Breast epithelium (tissue), 4 donors: ENCODE measurements around the gene USP19. TPM values are rescaled to one million over a fixed set of nuclear protein-coding genes. Genes with fewer than 3 reads are reported as not detected.
A peak's percentile ranks its signal among the peaks of the same experiment; 100 is the strongest.

Source experiments
- DNase-seq, 2 donors: peaks; one replicate each; pipeline ENCODE4 v3.0.0-alpha.2; 2019; ENCODE audit warnings: low spot score in 2 of 2
- H3K27ac ChIP-seq, 2 donors: fragments of 200-600 bp; sonication (generic) in 1 of 2; one replicate each; pipeline ENCODE4 v1.5.1; 2016 to 2019; ENCODE audit warnings: mild to moderate bottlenecking in 1 of 2
- H3K27me3 ChIP-seq, 2 donors: fragments of 200-600 bp; sonication (generic) in 1 of 2; one replicate each; pipeline versions ENCODE4 v1.5.1 to v1.6.0; 2017 to 2019; ENCODE audit warnings: control low read depth in 1 of 2, mild to moderate bottlenecking in 1 of 2
- H3K36me3 ChIP-seq: fragments of 200-600 bp; one replicate; pipeline ENCODE4 v1.5.1; 2019
- H3K4me1 ChIP-seq, 2 donors: fragments of 200-600 bp; sonication (generic); one replicate each; pipeline ENCODE4 v1.5.1; 2016 to 2019; ENCODE audit warnings: control low read depth in 1 of 2
- H3K4me3 ChIP-seq, 3 donors: fragments of 200-600 bp; sonication (generic); 1 replicate in 2 of 3; 2 replicates in 1 of 3; pipeline ENCODE4 v1.5.1; 2016 to 2019; ENCODE audit warnings: mild to moderate bottlenecking in 3 of 3, moderate library complexity in 2 of 3
- H3K9me3 ChIP-seq, 2 donors: fragments of 200-600 bp; sonication (generic) in 1 of 2; one replicate each; pipeline ENCODE4 v1.5.1; 2016 to 2019; ENCODE audit warnings: control low read depth in 1 of 2
- POLR2A ChIP-seq: fragments of 450-650 bp; IDR thresholded peaks from one replicate; pipeline ENCODE4 v1.6.1; 2016; ENCODE audit warnings: antibody characterized with exemption, mild to moderate bottlenecking, moderate library complexity
- POLR2AphosphoS5 ChIP-seq, 3 donors: sonication (generic); formaldehyde crosslinking; IDR thresholded peaks; one replicate each; pipeline ENCODE4 v1.6.1; 2017; ENCODE audit warnings: antibody characterized with exemption in 3 of 3
- intact Hi-C: fragments of 100-400 bp; cut with DNase I; formaldehyde crosslinking; loops from one replicate; pipeline ENCODE4 v1.15.1; 2023; ENCODE audit warnings: low total_unique reads
- total RNA-seq, 3 donors: library from RNA; depleted of rRNA; stranded (reverse); fragments of >200 nt; gene quantifications; one replicate each; pipeline ENCODE4 v1.1.0, GENCODE V29; 2016
- TF ChIP-seq, protein P1 (sequence below), 3 donors: fragments of 450-650 bp; IDR thresholded peaks; one replicate each; pipeline ENCODE4 v1.5.1; 2016 to 2017; ENCODE audit warnings: antibody characterized with exemption in 3 of 3, mild to moderate bottlenecking in 3 of 3, moderate library complexity in 3 of 3

Gene USP19
- total RNA-seq, result 10 to 100 TPM; 49.2 to 57.2 (median 56.2) TPM

- Histone ChIP-seq H3K27me3 (no peaks in the 10 kb centered on the region), H3K9me3 (no peaks in the 10 kb centered on the region), H3K27ac (peak within 1 kb of the TSS; percentile 96), H3K4me3 (peak within 1 kb of the TSS; percentile 79 to 95 (median 91)), H3K4me1 (peaks cover 8 to 11% of the 10 kb centered on the region in 2 donors), H3K36me3 (peaks cover 27% of the 10 kb centered on the region)
- intact Hi-C loops, result loop anchor here (1.0 kb wide), 1 partner anchor 16 kb away; the partner anchor contains the start of gene QARS1
- DNase-seq, result peak; percentile 91 to 92
- TF ChIP-seq POLR2A (peak; percentile 73), POLR2AphosphoS5 (IDR thresholded peaks at IDR 0.05) (peak; percentile 85 to 87 (median 86))
- TF ChIP-seq, protein P1, sequence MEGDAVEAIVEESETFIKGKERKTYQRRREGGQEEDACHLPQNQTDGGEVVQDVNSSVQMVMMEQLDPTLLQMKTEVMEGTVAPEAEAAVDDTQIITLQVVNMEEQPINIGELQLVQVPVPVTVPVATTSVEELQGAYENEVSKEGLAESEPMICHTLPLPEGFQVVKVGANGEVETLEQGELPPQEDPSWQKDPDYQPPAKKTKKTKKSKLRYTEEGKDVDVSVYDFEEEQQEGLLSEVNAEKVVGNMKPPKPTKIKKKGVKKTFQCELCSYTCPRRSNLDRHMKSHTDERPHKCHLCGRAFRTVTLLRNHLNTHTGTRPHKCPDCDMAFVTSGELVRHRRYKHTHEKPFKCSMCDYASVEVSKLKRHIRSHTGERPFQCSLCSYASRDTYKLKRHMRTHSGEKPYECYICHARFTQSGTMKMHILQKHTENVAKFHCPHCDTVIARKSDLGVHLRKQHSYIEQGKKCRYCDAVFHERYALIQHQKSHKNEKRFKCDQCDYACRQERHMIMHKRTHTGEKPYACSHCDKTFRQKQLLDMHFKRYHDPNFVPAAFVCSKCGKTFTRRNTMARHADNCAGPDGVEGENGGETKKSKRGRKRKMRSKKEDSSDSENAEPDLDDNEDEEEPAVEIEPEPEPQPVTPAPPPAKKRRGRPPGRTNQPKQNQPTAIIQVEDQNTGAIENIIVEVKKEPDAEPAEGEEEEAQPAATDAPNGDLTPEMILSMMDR (IDR thresholded peaks at IDR 0.05), result no peak
Measured at GRCh38 chr3:49120438-49121131, at the start of gene USP19. TSS of gene USP19 (minus strand) at chr3:49120823. CDS start at chr3:49119145, 1,678 bp downstream.

- no peak for DNase-seq
- peaks cover 5% of the 10 kb centered on the region for H3K36me3 ChIP-seq
- intact Hi-C loops, result no loop called here
- no peaks in the 10 kb centered on the region for H3K9me3 ChIP-seq
- no peaks in the 10 kb centered on the region for H3K27me3 ChIP-seq
- TF ChIP-seq POLR2AphosphoS5 (IDR thresholded peaks at IDR 0.05), result no peak
- TF ChIP-seq POLR2A, result no peak
- TF ChIP-seq, protein P1 (IDR thresholded peaks at IDR 0.05), result no peak
- H3K4me1 ChIP-seq, result peaks cover 0 to 10% of the 10 kb centered on the region in 2 donors
- peak overlapping the region; percentile 94 to 98 for H3K27ac ChIP-seq
- H3K4me3 ChIP-seq, result peak overlapping the region; percentile 96 to 100 (median 97)
Measured at GRCh38 chr3:49166752-49167556, 46.3 kb upstream of the USP19 start.

DNA sequence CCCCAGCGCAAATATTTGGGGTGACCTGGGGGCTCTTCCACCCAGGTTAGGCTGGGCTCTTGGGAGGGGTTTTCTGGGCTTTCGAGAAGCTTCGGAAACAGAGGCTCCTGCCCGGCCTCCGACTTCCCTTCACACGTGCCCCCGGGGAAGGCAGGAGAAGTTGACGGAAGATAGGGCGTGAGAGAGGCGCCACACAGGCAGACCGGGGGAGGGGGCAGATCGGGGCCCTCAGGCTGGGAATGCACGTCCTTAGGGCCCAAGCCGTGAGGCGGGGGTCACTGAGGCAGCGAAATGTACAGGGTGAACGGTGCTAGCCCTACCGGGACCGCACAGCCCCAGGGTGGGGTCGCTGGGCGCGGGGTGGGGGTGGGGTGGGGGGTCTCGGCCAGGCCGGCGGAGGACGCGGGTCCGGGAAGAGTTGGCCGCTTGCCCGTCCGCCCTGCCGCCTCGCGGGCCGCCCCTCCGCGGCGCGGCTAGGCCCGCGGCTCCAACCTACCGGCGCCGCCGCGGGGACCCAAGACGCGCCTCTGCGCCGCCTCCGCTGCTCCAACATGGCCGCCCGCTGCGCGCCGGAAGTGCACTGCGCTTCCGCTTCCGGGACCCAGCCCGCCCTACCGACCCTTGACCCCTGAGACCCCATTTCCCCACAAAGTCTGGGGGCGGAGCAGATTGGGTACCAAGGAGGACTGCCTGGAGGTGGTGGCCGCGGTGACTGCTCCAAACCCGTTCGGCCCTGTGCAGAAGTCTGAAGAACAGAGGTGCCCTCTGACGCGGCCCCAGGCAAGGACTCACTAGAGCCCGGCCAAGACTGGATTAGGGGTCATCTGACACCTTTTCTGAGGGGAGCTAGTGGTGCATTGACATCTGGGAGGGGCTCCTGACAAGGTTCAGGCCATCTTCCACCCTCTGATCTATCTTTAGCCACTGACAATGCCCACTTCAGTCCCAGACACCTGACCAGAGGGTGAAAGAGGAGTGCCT, 45.4 kb upstream of the USP19 start, which contains the start of gene CCDC71:
CCDC71 (minus strand) TSS at position 561 of the 981 bp plus-strand sequence. CDS start 2,123 bp downstream, outside the sequence.
- Histone ChIP-seq H3K9me3 (no peaks in the 10 kb centered on the region), H3K27ac (peak within 1 kb of the TSS; percentile 94 to 98), H3K27me3 (no peaks in the 10 kb centered on the region), H3K4me3 (peak within 1 kb of the TSS; percentile 96 to 100 (median 97)), H3K36me3 (peaks cover 5% of the 10 kb centered on the region), H3K4me1 (peaks cover 0 to 10% of the 10 kb centered on the region in 2 donors)
- intact Hi-C loops, result no loop called here
- DNase-seq, result peak; percentile 50 to 61
- TF ChIP-seq POLR2AphosphoS5 (IDR thresholded peaks at IDR 0.05), result peak; percentile 63 to 89 (median 75)
- TF ChIP-seq POLR2A, result no peak

DNA sequence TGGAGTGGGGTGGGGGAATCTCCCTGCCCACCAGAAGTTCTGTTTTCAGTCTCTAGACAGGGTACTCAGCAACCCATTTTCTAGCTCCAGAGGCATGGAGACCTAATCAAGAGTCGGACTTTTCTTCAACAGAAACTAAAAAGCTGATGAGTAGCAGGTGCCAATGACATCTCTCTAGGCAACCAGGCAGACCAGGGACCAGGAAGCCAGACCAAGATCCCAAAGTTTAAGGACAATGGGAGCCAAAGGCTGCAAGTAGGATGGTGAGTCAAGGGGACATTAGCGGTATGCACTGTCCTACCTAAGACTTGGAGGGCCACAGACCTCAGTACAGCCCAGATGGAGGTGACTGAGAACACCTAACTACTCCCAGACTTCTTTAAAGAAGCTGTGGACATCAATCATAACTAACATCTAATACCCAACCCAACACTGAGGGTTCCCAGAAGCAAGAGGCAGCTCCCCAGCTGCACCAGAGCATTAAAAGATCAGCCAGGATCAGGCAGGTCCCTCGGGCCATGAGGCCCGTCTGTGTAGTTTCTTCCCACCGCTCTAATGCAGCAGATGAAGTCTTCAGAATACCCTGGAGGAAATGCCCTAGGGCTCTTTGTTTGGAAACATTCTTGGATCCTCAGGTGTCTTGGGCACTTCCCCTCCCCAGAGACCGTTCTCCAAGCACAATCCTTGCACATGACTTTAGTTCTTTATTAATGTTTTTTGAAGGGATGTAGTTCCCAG, 44.5 kb upstream of the USP19 start:
- H3K4me1 ChIP-seq, result peaks cover 0 to 10% of the 10 kb centered on the region in 2 donors
- no peaks in the 10 kb centered on the region for H3K9me3 ChIP-seq
- no peaks in the 10 kb centered on the region for H3K27me3 ChIP-seq
- peak overlapping the region; percentile 96 to 100 (median 97) for H3K4me3 ChIP-seq
- H3K36me3 ChIP-seq, result peaks cover 5% of the 10 kb centered on the region
- DNase-seq, result no peak
- intact Hi-C loops, result no loop called here
- TF ChIP-seq, protein P1 (IDR thresholded peaks at IDR 0.05), result no peak
- TF ChIP-seq POLR2A (no peak), POLR2AphosphoS5 (IDR thresholded peaks at IDR 0.05) (no peak)
- peak overlapping the region; percentile 94 to 98 for H3K27ac ChIP-seq
